Body of pancreas (tissue), 4 donors: ENCODE results near the gene ITPR2. TPM values are rescaled to one million over a fixed set of nuclear protein-coding genes. Genes with fewer than 3 reads are reported as not detected.
A peak's percentile ranks its signal among the peaks of the same experiment; 100 is the strongest.

Source experiments
- ATAC-seq: fragments of 150-250 bp; one replicate; pipeline ENCODE4 v1.9.1; 2016
- DNase-seq, 4 donors: peaks; one replicate each; pipeline ENCODE4 v3.0.0-alpha.2; 2019
- H3K27ac ChIP-seq, 4 donors: fragments of 200-600 bp; sonication (generic); 1 replicate in 3 of 4; 2 replicates in 1 of 4; pipeline versions ENCODE4 v1.5.1 to v1.6.1; 2016 to 2019; ENCODE audit warnings: mild to moderate bottlenecking in 1 of 4, mixed read lengths in 1 of 4, moderate library complexity in 1 of 4
- H3K27me3 ChIP-seq, 2 donors: fragments of 200-600 bp; sonication (generic); one replicate each; pipeline ENCODE4 v1.6.0; 2016; ENCODE audit warnings: mild to moderate bottlenecking in 1 of 2
- H3K36me3 ChIP-seq, 2 donors: fragments of 200-600 bp; sonication (generic); replicated peaks in 1 of 2; 2 replicates each; pipeline ENCODE4 v1.5.1; 2016; ENCODE audit warnings: low read depth in 2 of 2; ENCODE audit not compliant: insufficient read depth in 1 of 2
- H3K4me1 ChIP-seq: fragments of 200-600 bp; sonication (generic); one replicate; pipeline ENCODE4 v1.6.0; 2016
- H3K4me3 ChIP-seq, 2 donors: fragments of 200-600 bp; sonication (generic); 1 replicate in 1 of 2; 2 replicates in 1 of 2; pipeline ENCODE4 v1.5.1; 2016 to 2019
- H3K9me3 ChIP-seq, 3 donors: fragments of 200-600 bp; sonication (generic); 1 replicate in 2 of 3; 2 replicates in 1 of 3; pipeline ENCODE4 v1.5.1; 2016
- CTCF ChIP-seq, 7 experiments: fragments of 450-650 bp in 4 of 7; fragments of 200-600 bp in 3 of 7; sonication (generic) in 3 of 7; IDR thresholded peaks; one replicate each; pipeline ENCODE4 v1.5.1; 2016 to 2019; ENCODE audit warnings: antibody characterized with exemption in 7 of 7
- POLR2A ChIP-seq, 3 donors: fragments of 450-650 bp; IDR thresholded peaks; one replicate each; pipeline ENCODE4 v1.6.1; 2016; ENCODE audit warnings: antibody characterized with exemption in 3 of 3, mild to moderate bottlenecking in 2 of 3
- WGBS, 2 donors: methylation state at CpG; one replicate each; pipeline ENCODE4 v1.1.5; 2017; 5-methylcytosine and 5-hydroxymethylcytosine counted together
- intact Hi-C: fragments of 100-400 bp; cut with DNase I; formaldehyde crosslinking; loops from one replicate; pipeline ENCODE4 v1.15.1; 2023
- total RNA-seq, 2 donors: library from RNA; depleted of rRNA; stranded (reverse); fragments of >200 nt; gene quantifications; one replicate each; pipeline ENCODE4 v1.1.0, GENCODE V29; 2016

The ITPR2 gene
- total RNA-seq, 2 donors from 2014 or later: 37.4 to 92.9 TPM

DNA sequence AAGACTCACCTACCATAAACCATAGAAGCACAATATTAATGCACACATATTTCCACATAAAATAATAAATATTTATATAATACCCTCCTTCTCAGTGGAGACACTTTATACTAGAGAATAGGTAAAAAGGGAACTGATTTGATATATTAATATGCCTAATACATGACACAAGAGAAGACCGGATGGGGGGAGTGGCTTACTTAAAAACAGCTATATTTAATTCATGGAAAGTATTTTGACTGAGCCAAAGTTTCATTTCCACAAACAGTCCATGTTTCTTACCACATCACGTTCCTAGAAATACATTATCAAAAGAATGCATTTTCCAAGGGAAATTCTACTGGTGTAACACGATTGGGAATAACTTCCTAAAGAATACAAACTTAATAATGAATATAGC lies 63.4 kb downstream of the ITPR2 start:
- TF ChIP-seq POLR2A (IDR thresholded peaks at IDR 0.05): no peak
- TF ChIP-seq CTCF (IDR thresholded peaks at IDR 0.05): no peak
- no peaks in the 10 kb centered on the region for H3K9me3 ChIP-seq
- DNase-seq (no peak), ATAC-seq (no peak)
- intact Hi-C loops: no loop called here
- no peaks in the 10 kb centered on the region for H3K36me3 ChIP-seq
- peaks cover 32% of the 10 kb centered on the region for H3K4me1 ChIP-seq
- no peaks in the 10 kb centered on the region for H3K27me3 ChIP-seq
- H3K4me3 ChIP-seq: no peak overlapping the region
- 10 to 11% methylated on average over 3 of the region's 3 CpGs for WGBS, 2 donors
- peak overlapping the region in 3 of 4 donors; percentile 63 to 69 (median 64) for H3K27ac ChIP-seq

DNA sequence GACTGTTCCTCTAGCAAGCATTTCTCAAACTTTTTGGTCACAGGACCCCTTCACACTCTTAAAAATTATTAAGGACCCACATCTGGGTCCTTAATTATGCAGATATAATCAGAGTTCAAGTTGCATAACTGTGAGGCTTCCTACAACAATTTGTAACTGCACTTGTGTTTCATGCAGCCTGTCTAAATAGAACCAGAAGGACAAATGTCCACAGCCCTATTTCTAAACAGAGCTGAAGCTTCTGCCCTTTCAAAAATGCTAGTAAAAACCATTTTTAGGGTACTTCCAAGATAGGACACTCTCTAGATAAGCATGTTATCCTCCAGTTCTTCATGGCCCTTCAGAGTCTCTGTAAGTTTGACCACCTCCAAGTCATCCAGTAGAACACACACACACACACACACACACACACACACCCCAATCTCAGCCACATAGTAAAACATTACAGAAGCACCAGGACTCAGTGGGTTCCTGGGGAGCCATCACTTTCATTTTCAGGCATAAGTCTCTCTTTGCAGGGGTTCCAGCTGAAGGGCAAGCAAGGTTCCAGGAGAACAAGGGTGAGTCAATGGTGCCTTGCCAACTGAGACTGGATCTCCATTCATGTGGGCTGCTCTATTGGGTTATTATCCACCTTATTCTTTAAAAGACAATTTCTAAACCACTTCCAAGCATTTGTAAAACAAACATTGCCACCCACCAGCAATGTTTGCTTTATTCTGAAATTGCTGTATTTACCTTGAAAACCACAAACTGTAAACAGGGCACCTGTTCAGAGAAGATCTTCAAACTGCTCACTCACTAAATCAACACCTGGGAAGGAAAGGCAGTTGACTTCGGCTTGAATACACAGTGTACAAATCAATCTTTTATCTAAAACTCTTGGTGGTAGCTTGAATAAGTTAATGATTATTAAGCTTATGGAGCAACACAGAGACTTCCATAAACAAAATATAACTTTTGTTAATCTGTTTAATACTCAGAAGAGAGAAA lies 64.1 kb downstream of the ITPR2 start:
- intact Hi-C loops: no loop called here
- Histone ChIP-seq H3K4me1 (peaks cover 32% of the 10 kb centered on the region), H3K4me3 (no peak overlapping the region), H3K27me3 (no peaks in the 10 kb centered on the region), H3K36me3 (no peaks in the 10 kb centered on the region), H3K9me3 (no peaks in the 10 kb centered on the region), H3K27ac (peak overlapping the region; percentile 63 to 69 (median 66))
- TF ChIP-seq CTCF (IDR thresholded peaks at IDR 0.05) (no peak), POLR2A (IDR thresholded peaks at IDR 0.05) (no peak)
- WGBS, 2 donors: 9 to 29% methylated on average over 1 of the region's 1 CpG
- peak; percentile 14 to 57 (median 32) for DNase-seq
- peak; percentile 93 for ATAC-seq

DNA sequence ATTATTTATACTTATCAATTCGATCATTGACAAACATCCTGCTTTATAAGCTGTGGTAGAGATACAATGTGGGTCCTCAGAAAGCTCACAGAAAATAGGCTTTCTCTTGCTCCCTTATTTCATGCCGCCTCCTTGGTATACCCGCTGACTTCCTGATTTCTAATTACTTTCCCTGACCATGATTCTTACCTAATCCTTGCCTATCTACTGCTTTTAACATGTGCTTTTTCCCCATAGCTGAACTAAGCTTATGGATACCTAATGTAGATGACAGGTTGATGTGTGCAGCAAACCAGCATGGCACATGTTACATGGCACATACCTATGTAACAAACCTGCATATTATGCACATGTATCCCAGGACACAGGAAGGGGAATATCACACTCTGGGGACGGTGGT lies 65.1 kb downstream of the ITPR2 start:
- H3K27ac ChIP-seq: no peak overlapping the region
- H3K9me3 ChIP-seq: no peaks in the 10 kb centered on the region
- intact Hi-C loops: no loop called here
- DNase-seq: no peak
- no peaks in the 10 kb centered on the region for H3K27me3 ChIP-seq
- H3K36me3 ChIP-seq: no peaks in the 10 kb centered on the region
- 71 to 77% methylated on average over 4 of the region's 4 CpGs for WGBS, 2 donors
- TF ChIP-seq CTCF (IDR thresholded peaks at IDR 0.05): no peak
- no peak for TF ChIP-seq POLR2A (IDR thresholded peaks at IDR 0.05)
- H3K4me1 ChIP-seq: peaks cover 32% of the 10 kb centered on the region
- no peak for ATAC-seq
- H3K4me3 ChIP-seq: no peak overlapping the region

DNA sequence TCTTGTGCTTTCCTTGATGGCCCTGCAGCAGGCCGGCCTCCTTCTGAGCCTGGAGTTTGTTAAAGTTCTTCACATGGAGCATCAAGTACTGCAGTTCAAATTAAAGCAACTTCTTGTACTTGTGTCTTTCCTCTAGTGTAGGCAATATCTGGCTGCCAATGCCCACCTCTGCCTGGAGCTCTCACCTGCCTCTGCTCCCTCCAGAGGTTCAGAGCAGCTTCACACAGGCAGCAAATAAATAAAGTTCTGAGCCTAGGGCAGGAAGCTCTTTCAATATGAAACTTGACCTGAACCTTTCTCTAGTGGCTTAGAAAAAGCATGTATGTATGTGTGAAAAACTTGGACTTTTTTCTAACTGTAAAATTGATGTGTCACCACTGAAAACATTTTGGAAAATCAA lies 65.9 kb downstream of the ITPR2 start:
- no peaks in the 10 kb centered on the region for H3K27me3 ChIP-seq
- peak in 1 of 4 donors; percentile 21 for DNase-seq
- H3K4me3 ChIP-seq: no peak overlapping the region
- H3K9me3 ChIP-seq: peaks cover 0 to 3% (median 0%) of the 10 kb centered on the region in 3 donors
- intact Hi-C loops: no loop called here
- 88 to 96% methylated on average over 1 of the region's 1 CpG for WGBS, 2 donors
- no peak for ATAC-seq
- H3K4me1 ChIP-seq: peaks cover 32% of the 10 kb centered on the region
- H3K27ac ChIP-seq: peak overlapping the region in 2 of 4 donors; percentile 3 to 24
- H3K36me3 ChIP-seq: no peaks in the 10 kb centered on the region
- TF ChIP-seq POLR2A (IDR thresholded peaks at IDR 0.05): no peak
- TF ChIP-seq CTCF (IDR thresholded peaks at IDR 0.05): peak in 2 of 7 experiments; percentile 9 to 29
